SH-SY5Y (cell line): ENCODE results near the gene TARBP1.

ENCODE experiments used
- GATA2 ChIP-seq: IDR thresholded peaks from 2 replicates; pipeline ENCODE4 v1.6.1; 2011; ENCODE audit warnings: mild to moderate bottlenecking, low read depth, low read length
- GATA3 ChIP-seq: IDR thresholded peaks from 2 replicates; pipeline ENCODE4 v1.6.1; 2011; ENCODE audit warnings: low read depth, mild to moderate bottlenecking, low read length, moderate library complexity

TARBP1 gene

DNA sequence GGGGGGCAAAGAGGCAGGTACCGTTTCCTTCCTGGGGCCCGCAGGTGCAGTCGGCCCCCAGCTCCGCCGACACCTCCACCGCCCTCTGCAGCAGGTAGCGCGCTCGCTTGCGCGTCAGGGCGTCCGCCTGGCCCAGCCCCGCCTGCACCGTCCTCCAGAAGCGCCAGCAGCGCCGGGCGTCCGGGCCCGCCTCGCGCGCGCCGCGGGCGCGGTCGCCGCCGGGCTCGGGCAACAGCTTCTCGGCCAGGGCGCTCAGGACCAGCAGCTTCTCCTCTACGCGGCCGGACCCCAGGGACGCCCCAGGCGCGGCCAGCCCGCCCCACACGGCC, 863 bp downstream of the TARBP1 start:
- TF ChIP-seq GATA2 (no peak), GATA3 (no peak)

DNA sequence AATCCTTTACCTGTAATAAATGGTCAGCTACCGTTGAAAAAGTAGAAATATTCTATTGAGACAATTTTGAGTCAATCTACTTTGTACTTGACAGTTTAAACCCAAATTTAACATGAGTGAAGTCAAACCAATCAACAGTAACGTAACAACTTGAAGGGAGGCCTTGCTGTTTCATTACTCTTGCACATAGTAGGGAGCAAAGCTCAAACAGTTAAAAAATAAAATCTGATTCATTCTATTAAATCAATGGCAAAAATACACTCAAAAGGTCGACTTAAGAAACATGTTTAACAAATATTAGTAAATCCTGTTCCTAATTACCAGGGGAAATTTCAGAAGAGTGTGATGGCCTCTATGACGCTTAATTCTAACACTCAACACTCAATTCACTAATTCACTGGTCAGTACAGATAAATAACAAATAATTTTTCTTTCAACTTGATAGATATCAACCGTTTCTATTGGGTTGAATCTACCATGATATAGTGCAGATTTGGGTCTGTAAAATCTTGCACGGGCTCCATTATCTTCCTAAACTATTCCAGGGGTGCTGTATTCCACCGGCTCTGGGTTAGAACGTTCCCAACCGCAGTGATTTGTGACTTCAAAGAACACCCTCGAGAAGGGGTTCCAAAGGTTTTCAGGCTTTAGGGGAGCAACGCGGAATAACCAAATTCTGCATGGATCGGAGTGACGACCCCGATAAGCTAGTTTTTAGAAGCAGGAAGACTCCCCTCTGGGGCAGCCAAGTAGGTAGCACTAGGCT, 1.4 kb downstream of the TARBP1 start:
- no peak for TF ChIP-seq GATA3
- no peak for TF ChIP-seq GATA2

DNA sequence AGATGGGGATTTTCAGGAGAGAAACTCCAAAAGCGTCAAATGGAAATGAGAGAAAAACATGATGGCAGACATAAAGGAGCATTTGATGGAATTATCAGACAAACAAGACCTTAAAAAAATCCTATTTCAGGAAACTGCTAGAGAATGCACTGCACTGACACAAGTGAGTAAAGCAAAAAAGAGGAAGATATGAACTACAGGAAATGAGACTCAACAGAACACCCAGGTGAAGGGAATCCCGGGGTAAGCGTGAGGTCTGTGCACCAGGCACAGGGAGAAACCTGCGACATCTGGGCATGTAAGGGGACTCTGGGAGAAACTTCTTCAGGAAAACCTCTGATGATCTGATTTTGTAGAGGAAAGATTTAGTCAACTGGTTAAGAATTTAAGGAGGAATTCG, 2.8 kb downstream of the TARBP1 start:
- TF ChIP-seq GATA3 (no peak), GATA2 (no peak)

DNA sequence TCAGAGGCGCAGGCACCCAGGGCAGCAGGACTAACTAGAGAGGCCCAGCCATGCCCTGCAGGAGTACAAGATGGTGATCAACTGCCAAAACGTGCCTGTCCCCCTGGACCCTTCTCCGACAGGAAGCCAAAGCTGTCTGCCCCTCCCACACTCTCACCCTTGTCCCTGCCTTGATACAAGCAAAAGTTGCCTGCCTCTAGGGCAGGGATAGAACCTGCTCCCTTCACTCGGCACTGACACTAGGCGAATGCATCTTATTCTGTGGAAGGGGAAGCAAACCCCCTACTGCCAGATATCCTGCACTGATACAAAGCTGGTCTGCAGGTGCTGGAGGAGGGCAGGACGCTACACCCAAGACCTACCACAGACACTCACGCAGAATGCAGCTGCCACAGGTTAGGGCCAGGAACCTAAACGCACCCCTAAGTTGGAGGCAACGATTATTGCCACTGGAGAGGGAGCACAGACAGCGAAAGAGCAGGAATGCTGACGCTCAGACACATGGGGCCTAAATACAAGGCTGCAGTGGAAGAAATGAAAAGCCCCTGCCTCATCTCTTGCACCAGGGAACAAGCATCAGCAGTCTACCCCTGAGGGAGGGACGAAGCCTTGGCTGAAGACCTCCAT, 3.7 kb downstream of the TARBP1 start:
- TF ChIP-seq GATA2 (no peak), GATA3 (no peak)

DNA sequence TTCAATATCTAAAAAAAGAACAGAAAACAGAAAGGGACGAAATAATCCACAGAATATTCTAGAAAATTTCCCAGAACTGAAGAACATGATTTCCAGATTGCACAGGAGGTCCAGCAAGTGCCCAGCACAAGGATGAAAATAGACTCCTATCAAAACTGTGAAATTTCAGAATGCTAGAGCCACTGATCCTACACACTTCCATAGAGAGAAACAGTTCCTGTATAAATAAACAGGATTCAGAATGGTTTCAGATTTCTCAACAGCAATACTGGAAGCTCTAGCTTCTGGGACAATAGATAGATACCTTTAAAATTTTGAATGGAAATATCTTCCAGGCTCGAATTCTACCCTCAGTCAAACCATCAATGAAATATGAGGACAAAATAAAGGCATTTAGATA, 4.6 kb downstream of the TARBP1 start:
- TF ChIP-seq GATA2: no peak
- TF ChIP-seq GATA3: no peak

DNA sequence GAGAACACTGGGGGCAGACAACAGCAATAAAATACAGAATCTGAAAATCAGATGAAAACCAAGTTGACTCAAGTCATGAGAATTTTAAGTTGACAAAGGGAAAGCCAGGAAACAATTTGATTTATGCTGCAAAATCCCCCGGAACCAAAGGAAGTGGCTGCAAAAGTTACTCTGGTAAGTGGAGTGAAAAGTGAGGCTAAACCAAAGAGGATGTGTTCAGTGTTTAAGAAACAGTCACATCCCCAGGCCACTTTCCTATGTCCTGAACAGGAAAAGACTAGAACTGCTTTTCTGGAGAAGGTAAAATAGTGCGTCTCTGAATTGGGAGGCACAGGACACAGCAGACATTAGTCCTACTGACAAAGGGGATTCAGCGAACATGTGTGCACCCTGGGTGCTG, 5.9 kb downstream of the TARBP1 start:
- no peak for TF ChIP-seq GATA3
- no peak for TF ChIP-seq GATA2

DNA sequence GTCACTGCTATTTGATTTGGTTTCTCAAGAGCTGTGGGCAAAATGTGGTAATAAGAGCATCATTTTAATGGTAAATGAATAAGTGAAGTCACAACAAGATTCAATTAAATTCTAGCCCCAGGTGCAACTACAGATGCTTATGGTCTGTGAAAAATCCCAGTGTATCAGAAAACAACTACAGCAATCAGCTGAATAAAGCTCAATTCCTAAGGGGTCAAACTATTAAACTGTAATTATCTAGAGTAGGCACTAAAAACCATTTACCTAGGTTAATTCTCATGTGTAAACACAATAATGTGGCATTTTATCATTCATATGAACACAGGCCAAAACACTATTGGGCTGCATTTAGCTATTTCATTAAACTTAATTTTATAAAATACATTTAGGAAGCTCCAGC, 9.6 kb downstream of the TARBP1 start:
- TF ChIP-seq GATA2 (no peak), GATA3 (no peak)

DNA sequence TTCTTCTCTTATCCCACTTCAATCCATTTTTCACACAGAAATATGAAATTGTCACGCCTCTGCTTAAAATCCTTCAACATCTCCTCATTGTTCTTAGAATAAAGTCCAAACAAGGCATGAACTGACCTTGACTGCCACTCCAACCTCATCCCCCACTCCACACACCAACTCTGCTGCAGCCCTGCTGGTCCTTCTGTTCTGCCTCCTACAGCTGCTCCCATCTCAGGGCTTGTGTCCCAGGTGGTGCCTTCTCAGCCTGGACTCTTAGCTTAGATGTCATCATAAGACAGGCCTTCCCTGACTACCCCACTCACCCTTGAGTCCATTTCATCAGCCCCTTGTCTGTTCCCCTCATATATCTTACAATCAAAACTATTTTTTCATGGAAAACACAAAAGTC, 10.4 kb downstream of the TARBP1 start:
- TF ChIP-seq GATA2: no peak
- no peak for TF ChIP-seq GATA3

DNA sequence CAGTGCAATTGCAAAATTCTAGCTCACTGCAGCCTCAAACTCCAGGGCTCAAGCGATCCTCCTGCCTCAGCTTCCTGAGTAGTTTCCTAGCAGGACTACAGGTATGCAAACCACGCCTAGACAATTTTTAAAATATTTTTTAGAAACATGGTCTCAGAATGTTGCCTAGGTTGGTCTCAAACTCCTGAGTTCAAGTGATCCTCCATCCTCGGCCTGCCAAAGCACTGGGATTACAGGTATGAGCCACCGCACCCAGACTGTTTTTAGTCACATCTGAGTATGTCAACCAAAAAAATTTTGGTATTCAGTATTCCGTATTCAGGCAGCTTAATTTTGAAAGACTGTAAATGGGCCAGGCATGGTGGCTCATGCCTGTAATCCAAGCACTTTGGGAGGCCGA, 11.2 kb downstream of the TARBP1 start:
- TF ChIP-seq GATA2 (no peak), GATA3 (no peak)

DNA sequence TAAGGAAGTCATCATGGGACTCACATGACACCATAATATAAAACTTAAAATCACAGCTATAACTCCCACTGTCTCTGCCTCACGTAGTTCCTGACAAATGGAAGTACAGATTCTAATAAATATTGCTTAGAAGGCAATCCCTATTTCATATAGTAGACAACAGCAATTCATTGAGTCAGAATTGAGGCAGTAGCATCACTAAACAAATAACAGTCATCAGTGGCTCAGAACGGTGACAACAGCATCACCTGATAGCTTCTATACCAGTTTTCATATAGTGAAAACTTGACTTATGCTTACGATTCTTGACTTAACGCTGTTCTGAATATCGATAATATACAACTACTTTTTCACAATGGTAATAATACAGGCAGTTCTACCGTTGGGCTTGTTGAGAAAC, 12.0 kb downstream of the TARBP1 start:
- no peak for TF ChIP-seq GATA2
- TF ChIP-seq GATA3: no peak

DNA sequence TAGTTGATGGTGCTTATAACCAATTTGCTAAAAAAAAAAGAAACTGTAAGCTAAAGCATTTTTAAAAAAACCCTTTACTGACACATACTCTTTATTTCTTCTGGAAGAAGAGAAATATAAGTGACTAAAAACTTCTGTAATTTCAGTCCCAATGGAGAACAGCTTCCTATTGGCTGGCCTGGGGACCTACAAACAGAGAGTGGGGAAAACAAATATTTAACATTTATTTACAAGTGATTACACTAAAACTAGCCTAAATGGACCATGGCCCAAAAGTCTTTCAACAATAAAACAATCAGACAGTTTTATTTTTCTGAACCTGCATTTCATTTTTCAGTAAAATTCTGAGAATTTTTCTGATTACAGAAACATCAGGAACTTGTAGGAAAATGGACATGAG, 15.2 kb downstream of the TARBP1 start:
- TF ChIP-seq GATA3 (no peak), GATA2 (no peak)

DNA sequence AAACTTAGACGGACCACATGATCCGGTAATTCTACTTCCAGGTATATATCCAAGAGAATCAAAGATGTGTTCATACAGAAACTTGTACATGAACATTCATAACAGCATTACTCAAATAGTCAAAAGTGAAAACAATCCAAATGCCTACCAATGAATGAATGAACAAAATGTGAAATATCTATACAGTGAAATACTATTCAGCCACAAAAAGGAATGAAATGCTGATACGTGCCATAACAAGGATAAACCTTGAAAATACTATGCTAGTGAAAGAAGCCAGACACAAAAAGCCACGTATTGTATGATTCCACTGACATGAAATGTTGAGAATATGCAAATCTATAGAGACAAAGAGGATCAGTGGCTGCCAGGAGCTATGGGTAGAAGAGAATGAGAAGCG, 18.3 kb downstream of the TARBP1 start:
- no peak for TF ChIP-seq GATA2
- no peak for TF ChIP-seq GATA3

DNA sequence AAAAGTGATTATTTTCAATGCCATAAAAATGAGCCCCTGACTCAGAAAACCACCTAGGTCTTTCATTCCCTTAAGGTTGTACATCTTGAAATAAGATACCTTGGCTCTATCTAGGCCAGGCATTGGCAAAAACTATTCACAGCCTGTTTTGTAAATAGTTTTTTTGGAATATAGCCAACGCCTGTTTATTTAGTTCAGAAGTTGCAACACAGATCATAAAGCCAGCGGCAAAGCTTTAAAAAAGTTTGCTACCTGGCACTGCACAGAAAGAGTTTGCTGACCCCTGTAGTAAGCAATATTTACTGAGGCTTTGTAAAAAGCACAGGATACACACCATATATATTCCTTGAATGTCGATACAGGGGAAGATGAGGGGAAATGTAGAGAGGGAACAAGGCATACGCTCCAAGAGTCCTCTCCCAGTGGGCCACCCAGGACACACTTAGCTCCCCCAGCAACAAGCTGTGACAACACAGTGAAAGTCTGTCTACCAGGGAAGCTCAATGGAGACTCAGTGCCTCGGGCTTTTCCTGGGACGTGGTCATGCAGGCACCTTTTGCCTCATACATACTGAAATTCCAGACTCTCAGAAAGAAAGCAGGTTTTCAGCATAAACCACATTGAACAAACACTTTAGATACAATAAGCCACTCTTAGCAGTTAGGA, 20.5 kb downstream of the TARBP1 start:
- no peak for TF ChIP-seq GATA3
- TF ChIP-seq GATA2: no peak

DNA sequence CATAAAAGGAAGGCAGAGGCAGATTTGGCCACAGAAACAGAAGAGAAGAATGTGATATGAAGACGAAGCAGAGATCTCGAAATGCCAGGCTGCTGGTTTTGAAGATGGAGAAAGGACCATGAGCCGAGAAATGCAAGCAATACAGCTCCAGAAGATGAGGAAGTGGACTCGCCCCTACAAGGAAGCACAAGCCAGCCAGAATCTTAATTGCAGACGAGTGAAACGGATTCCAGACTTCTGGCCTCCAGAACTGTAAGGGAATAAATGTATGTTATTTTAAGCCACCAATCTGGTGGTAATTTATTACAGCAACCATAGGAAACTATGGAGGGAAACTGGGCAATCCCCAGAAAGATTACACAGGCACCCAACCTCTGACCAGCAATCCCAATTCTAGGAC, 24.1 kb downstream of the TARBP1 start:
- TF ChIP-seq GATA3: no peak
- no peak for TF ChIP-seq GATA2

DNA sequence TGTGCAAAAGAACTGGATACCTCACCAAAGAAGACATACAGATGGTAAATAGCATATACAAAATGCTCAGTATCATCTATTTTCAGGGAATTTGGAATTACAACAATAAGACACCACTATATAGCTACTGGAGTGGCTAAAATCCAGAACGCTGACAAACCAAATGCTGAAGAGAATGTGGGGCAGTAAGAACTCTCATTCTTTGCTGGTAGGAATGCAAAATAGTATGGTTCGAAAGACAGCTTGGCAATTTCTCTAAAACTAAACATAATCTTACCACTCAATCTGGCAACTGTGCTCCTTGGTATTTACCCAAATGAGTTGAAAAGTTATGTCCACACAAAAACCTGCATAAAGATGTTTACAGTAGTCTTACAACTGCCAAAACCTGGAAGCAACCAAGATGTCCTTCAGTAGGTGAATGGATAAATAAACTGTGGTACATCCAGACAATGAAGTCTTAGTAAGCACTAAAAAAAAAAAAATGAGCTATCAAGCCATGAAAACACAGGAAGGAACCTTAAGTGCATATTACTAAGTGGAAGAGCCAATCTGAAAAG, 26.5 kb downstream of the TARBP1 start:
- TF ChIP-seq GATA2 (no peak), GATA3 (no peak)

DNA sequence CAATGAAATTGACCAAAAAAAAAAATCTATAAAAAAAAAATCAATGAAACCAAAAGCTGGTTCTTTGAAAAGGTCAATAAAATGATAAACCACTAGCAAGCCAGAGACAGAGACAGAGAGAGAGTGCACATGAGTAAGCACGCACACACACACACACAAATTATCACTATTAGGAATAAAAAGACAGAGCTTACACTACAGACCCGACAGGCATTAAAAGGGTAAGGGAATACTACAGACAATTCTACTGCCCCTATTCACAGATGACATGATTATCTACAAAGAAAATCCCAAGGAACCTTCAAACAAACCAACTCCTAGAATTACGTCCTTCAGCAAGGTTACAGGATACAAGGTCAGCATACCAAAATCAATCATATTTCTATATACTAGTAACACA, 38.6 kb downstream of the TARBP1 start:
- TF ChIP-seq GATA2: no peak
- TF ChIP-seq GATA3: no peak
